Testis (tissue), 2 donors: ENCODE measurements around the gene SRR.

Experiments
- CTCF ChIP-seq, 3 experiments: fragments of 450-650 bp in 2 of 3; fragments of 200-600 bp in 1 of 3; sonication (generic) in 1 of 3; IDR thresholded peaks; one replicate each; pipeline ENCODE4 v1.5.1; 2016 to 2019; ENCODE audit warnings: antibody characterized with exemption in 3 of 3, mild to moderate bottlenecking in 2 of 3, moderate library complexity in 1 of 3
- POLR2A ChIP-seq: fragments of 450-650 bp; IDR thresholded peaks from one replicate; pipeline ENCODE4 v1.6.1; 2017; ENCODE audit warnings: antibody characterized with exemption, mild to moderate bottlenecking, moderate library complexity

- TF ChIP-seq CTCF (IDR thresholded peaks at IDR 0.05): no peak
- no peak for TF ChIP-seq POLR2A
Measured at GRCh38 chr17:2343421-2343820, 39.7 kb downstream of the SRR start.
